ENCODE data around the gene FAM156A.

- TF ChIP-seq CTCF (IDR thresholded peaks at IDR 0.05; ENCODE audit: insufficient read depth, low read length) (no peak), POLR2AphosphoS5 (IDR thresholded peaks at IDR 0.05; ENCODE audit: low read depth) (no peak), REST (IDR thresholded peaks at IDR 0.05; ENCODE audit: insufficient replicate concordance, low read depth) (no peak), GABPA (IDR thresholded peaks at IDR 0.05; ENCODE audit: low read depth) (no peak)
These were observed 24.2 kb downstream of the FAM156A start for GRCh38 chrX:52933976-52934703.

Data from HL-60 (cell line).